Hepatocyte (in vitro differentiated cells): Measurements from ENCODE around the gene ZNF689. TPM values are rescaled to one million over a fixed set of nuclear protein-coding genes. Genes with fewer than 3 reads are reported as not detected.
"Not testable (repeated sequence)": the region's sequence is repeated elsewhere in the genome, so short reads cannot be mapped to it uniquely, and the experiment has no call there.

Experiments used
- DNase-seq: peaks from one replicate; pipeline ENCODE4 v3.0.0-alpha.2; 2016; ENCODE audit warnings: low spot score
- H2AFZ ChIP-seq: fragments of 200-600 bp; sonication (generic); 2 replicates; pipeline ENCODE4 v1.6.0; 2016; ENCODE audit warnings: antibody characterized with exemption, mild to moderate bottlenecking
- H3K27ac ChIP-seq: fragments of 200-600 bp; sonication (generic); 2 replicates; pipeline ENCODE4 v1.5.1; 2016; ENCODE audit warnings: mild to moderate bottlenecking
- H3K27me3 ChIP-seq: fragments of 200-600 bp; sonication (generic); 2 replicates; pipeline ENCODE4 v1.6.1; 2016
- H3K36me3 ChIP-seq: fragments of 200-600 bp; sonication (generic); replicated peaks from 2 replicates; pipeline ENCODE4 v1.5.1; 2016; ENCODE audit warnings: low read depth; ENCODE audit not compliant: insufficient read depth
- H3K4me1 ChIP-seq: fragments of 200-600 bp; sonication (generic); 2 replicates; pipeline ENCODE4 v1.5.1; 2016; ENCODE audit warnings: mild to moderate bottlenecking, moderate library complexity; ENCODE audit not compliant: insufficient read depth
- H3K4me2 ChIP-seq: fragments of 200-600 bp; sonication (generic); 2 replicates; pipeline ENCODE4 v1.6.0; 2016
- H3K4me3 ChIP-seq: fragments of 200-600 bp; sonication (generic); 2 replicates; pipeline ENCODE4 v1.5.1; 2016; ENCODE audit warnings: mild to moderate bottlenecking
- H3K79me2 ChIP-seq: fragments of 200-600 bp; sonication (generic); 2 replicates; pipeline ENCODE4 v1.6.0; 2017; ENCODE audit warnings: mild to moderate bottlenecking
- H3K9me2 ChIP-seq: fragments of 200-600 bp; sonication (generic); replicated peaks from 2 replicates; pipeline ENCODE4 v1.6.0; 2017; ENCODE audit warnings: mild to moderate bottlenecking; ENCODE audit not compliant: insufficient read depth
- H3K9me3 ChIP-seq: fragments of 200-600 bp; sonication (generic); 2 replicates; pipeline ENCODE4 v1.5.1; 2016; ENCODE audit warnings: low read depth, mild to moderate bottlenecking
- H4K20me1 ChIP-seq: fragments of 200-600 bp; sonication (generic); 2 replicates; pipeline ENCODE4 v1.6.0; 2016; ENCODE audit warnings: mild to moderate bottlenecking; ENCODE audit not compliant: insufficient read depth, poor library complexity, severe bottlenecking
- CTCF ChIP-seq: fragments of 200-600 bp; sonication (generic); IDR thresholded peaks from 2 replicates; pipeline ENCODE4 v1.5.1; 2016; ENCODE audit warnings: antibody characterized with exemption, mild to moderate bottlenecking; ENCODE audit not compliant: poor library complexity
- EZH2 ChIP-seq: fragments of 200-600 bp; sonication (generic); IDR thresholded peaks from 2 replicates; pipeline ENCODE4 v1.6.1; 2016; ENCODE audit warnings: antibody characterized with exemption, mild to moderate bottlenecking, borderline replicate concordance
- EZH2phosphoT487 ChIP-seq: fragments of 200-600 bp; sonication (generic); IDR thresholded peaks from one replicate; pipeline ENCODE4 v1.6.1; 2018; ENCODE audit warnings: antibody characterized with exemption, mild to moderate bottlenecking, low read depth, moderate library complexity; ENCODE audit not compliant: unreplicated experiment, severe bottlenecking
- WGBS: methylation state at CpG from one replicate; pipeline ENCODE4 v1.1.6; 2016; ENCODE audit warnings: low lambda C conversion rate; ENCODE audit errors: missing lambda C conversion rate; 5-methylcytosine and 5-hydroxymethylcytosine counted together
- polyA plus RNA-seq: library from polyadenylated mRNA; unstranded; fragments of >200 nt; fragmentation: Nextera tagmentation; extraction: Ambion mirVana; gene quantifications from 2 replicates; pipeline ENCODE4 v1.2.1, GENCODE V29; 2016
- total RNA-seq: library from RNA; depleted of rRNA; stranded (reverse); fragments of >200 nt; gene quantifications from 2 replicates; pipeline ENCODE4 v1.2.3, GENCODE V29; 2014

ZNF689 gene
- total and polyA plus RNA-seq, 2 experiments from 2014 or later = 8.0 to 8.7 TPM

DNA sequence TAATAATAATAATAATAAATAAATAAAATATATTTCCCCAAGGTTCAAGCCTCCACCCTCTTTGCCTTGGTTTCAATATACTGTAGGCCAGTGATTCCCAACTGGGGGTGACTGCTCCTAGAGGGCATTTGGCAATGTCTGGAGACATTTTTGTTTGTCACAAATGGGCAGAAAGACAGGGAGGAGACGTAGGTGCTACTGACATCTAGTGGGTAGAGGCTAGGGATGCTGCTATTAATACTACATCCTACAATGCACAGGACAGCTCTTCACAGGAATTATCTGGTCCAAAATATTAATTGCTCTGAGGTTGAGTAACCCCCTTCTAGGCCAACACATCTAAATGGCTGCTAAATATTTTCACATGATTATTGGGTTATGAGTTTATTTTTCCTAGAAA is 27.8 kb upstream of the ZNF689 start:
- WGBS = 17% methylated on average over 1 of the region's 1 CpG

GRCh38 chr16:30637139-30637538 is 26.9 kb upstream of the ZNF689 start:
- WGBS = 95% methylated on average over 10 of the region's 10 CpGs
- DNase-seq, H4K20me1 ChIP-seq, H3K36me3 ChIP-seq, H2AFZ ChIP-seq, H3K27me3 ChIP-seq, H3K4me2 ChIP-seq, H3K4me3 ChIP-seq, H3K27ac ChIP-seq, H3K9me2 ChIP-seq, H3K4me1 ChIP-seq, H3K9me3 ChIP-seq, H3K79me2 ChIP-seq: not testable (repeated sequence)

More for the DNA sequence above, 27.8 kb upstream of the ZNF689 start:
- no peaks in the 10 kb centered on the region for H3K27me3 ChIP-seq
- no peak overlapping the region for H3K4me3 ChIP-seq
- H3K4me2 ChIP-seq = no peak overlapping the region
- no peak for TF ChIP-seq EZH2phosphoT487
- TF ChIP-seq CTCF = peak; percentile 46
- no peak for TF ChIP-seq EZH2
- no peaks in the 10 kb centered on the region for H4K20me1 ChIP-seq
- no peaks in the 10 kb centered on the region for H3K36me3 ChIP-seq
- H3K4me1 ChIP-seq = peaks cover 5% of the 10 kb centered on the region
- no peaks in the 10 kb centered on the region for H3K9me2 ChIP-seq
- DNase-seq = peak; percentile 49
- no peak overlapping the region for H2AFZ ChIP-seq
- no peaks in the 10 kb centered on the region for H3K9me3 ChIP-seq
- H3K27ac ChIP-seq = no peak overlapping the region
- H3K79me2 ChIP-seq = peaks cover 9% of the 10 kb centered on the region

DNA sequence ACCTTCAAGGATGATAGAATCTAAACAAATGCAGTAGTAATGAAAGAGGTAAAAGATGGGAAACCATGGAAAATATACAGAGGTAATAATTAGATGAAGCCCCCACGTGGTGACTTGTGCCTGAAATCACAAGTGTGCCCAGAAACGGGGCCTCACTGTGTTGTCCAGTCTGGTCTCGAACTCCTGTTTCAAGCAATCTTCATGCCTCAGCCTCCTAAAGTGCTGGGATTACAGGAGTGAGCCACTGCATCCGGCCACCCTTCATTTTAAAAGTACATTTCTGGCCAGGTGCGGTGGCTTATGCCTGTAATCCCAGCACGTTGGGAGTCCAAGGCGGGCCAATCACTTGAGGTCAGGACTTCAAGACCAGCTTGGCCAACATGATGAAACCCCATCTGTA is 26.4 kb upstream of the ZNF689 start:
- H3K79me2 ChIP-seq = peaks cover 9% of the 10 kb centered on the region
- H2AFZ ChIP-seq = no peak overlapping the region
- no peaks in the 10 kb centered on the region for H3K9me2 ChIP-seq
- H3K36me3 ChIP-seq = no peaks in the 10 kb centered on the region
- no peak overlapping the region for H3K27ac ChIP-seq
- 93% methylated on average over 7 of the region's 7 CpGs for WGBS
- no peaks in the 10 kb centered on the region for H4K20me1 ChIP-seq
- H3K9me3 ChIP-seq = no peaks in the 10 kb centered on the region
- H3K4me1 ChIP-seq = peaks cover 5% of the 10 kb centered on the region
- no peaks in the 10 kb centered on the region for H3K27me3 ChIP-seq
- no peak for DNase-seq
- no peak overlapping the region for H3K4me3 ChIP-seq
- no peak for TF ChIP-seq CTCF
- no peak for TF ChIP-seq EZH2
- TF ChIP-seq EZH2phosphoT487 = no peak
- no peak overlapping the region for H3K4me2 ChIP-seq

DNA sequence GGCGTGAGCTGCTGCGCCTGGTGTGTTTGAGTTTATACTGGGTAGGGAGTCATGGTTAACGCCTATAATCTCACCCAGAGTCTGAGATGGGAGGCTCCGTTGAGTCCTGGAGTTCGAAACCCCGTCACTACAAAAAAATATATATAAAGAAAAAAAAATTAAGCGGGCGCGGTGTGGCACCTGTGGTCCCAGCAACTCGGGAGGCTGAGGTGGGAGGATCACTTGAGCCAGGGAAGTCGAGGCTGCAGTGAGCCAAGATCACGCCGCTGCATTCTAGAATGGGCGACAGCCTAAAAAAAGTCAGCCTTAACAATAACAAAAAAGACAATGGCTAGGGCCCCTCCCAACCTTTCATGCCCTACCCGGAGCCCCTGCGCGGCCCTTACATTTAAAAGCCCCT is 23.3 kb upstream of the ZNF689 start:
- H3K4me2 ChIP-seq = peak overlapping the region; percentile 80
- WGBS = 89% methylated on average over 17 of the region's 17 CpGs
- H3K27ac ChIP-seq = peak overlapping the region; percentile 88
- peaks cover 9% of the 10 kb centered on the region for H3K79me2 ChIP-seq
- peak overlapping the region; percentile 84 for H2AFZ ChIP-seq
- DNase-seq = no peak
- peaks cover 5% of the 10 kb centered on the region for H3K4me1 ChIP-seq
- TF ChIP-seq EZH2 = no peak
- no peak for TF ChIP-seq CTCF
- TF ChIP-seq EZH2phosphoT487 = no peak
- no peaks in the 10 kb centered on the region for H3K36me3 ChIP-seq
- no peaks in the 10 kb centered on the region for H4K20me1 ChIP-seq
- H3K4me3 ChIP-seq = peak overlapping the region; percentile 9
- H3K27me3 ChIP-seq = no peaks in the 10 kb centered on the region
- no peaks in the 10 kb centered on the region for H3K9me3 ChIP-seq
- H3K9me2 ChIP-seq = no peaks in the 10 kb centered on the region

DNA sequence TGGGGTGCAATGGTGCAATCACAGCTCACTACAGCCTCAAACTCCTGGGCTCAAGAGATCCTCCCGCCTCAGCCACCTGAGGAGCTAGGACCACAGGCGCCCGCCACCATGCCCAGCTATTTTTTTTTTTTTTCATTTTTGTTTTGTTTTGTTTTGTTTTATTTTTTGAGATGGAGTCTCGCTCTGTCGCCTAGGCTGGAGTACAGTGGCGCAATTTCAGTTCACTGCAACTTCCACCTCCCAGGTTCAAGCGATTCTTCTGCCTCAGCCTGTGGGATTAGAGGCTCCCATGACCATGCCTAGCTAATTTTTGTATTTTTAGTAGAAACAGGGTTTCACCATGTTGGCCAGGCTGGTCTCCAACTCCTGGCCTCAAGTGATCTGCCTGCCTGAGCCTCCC is 22.3 kb upstream of the ZNF689 start:
- not testable (repeated sequence) for H3K4me2 ChIP-seq, H3K4me1 ChIP-seq, H3K9me3 ChIP-seq, H3K79me2 ChIP-seq, H4K20me1 ChIP-seq, H2AFZ ChIP-seq, H3K36me3 ChIP-seq, H3K4me3 ChIP-seq, H3K27me3 ChIP-seq, H3K9me2 ChIP-seq, H3K27ac ChIP-seq, DNase-seq
- WGBS = 100% methylated on average over 7 of the region's 7 CpGs
